Spleen (tissue), 7 donors: ENCODE results near the gene NMNAT2.

Source experiments
- CTCF ChIP-seq, 11 experiments: fragments of 200-600 bp in 7 of 11; fragments of 450-650 bp in 4 of 11; sonication (generic) in 4 of 11; IDR thresholded peaks in 8 of 11; conservative IDR thresholded peaks in 3 of 11; 1 replicate in 7 of 11; 2 replicates in 4 of 11; pipeline versions ENCODE4 v1.4.0 to v1.8.0; 2016 to 2021; ENCODE audit warnings: antibody characterized with exemption in 11 of 11, inconsistent platforms in 4 of 11, mild to moderate bottlenecking in 1 of 11
- POLR2A ChIP-seq, 3 donors: fragments of 450-650 bp; IDR thresholded peaks; one replicate each; pipeline ENCODE4 v1.5.1; 2017; ENCODE audit warnings: antibody characterized with exemption in 3 of 3, mild to moderate bottlenecking in 1 of 3
- donor health status: DM: no; HTN: no; CAD: no; lungs with moderate emphysema.
- donor health status: DM: no; HTN: no; CAD: no.
- donor health status: DM: no; HTN: no; CAD: no.

- TF ChIP-seq POLR2A (IDR thresholded peaks at IDR 0.05), result no peak
- TF ChIP-seq CTCF (IDR thresholded peaks at IDR 0.05 in 8 of 11, conservative IDR thresholded peaks at IDR 0.05 in 3 of 11), result no peak
These were observed 202.2 kb downstream of the NMNAT2 start for GRCh38 chr1:183215936-183216335.
